Right lobe of liver (tissue), 4 donors: ENCODE measurements around the gene SCRN1.

Experiments
- POLR2A ChIP-seq: fragments of 450-650 bp; IDR thresholded peaks from one replicate; pipeline ENCODE4 v1.6.1; 2017; ENCODE audit warnings: antibody characterized with exemption, mild to moderate bottlenecking
- TF ChIP-seq, protein P1 (sequence below), 4 donors: fragments of 200-600 bp in 3 of 4; fragments of 450-650 bp in 1 of 4; IDR thresholded peaks; one replicate each; pipeline versions ENCODE4 v1.5.1 to v1.8.0; 2016 to 2022; ENCODE audit warnings: antibody characterized with exemption in 4 of 4, mild to moderate bottlenecking in 2 of 4
- donor health status: DM: no; HTN: no; CAD: no.
- donor health status: DM: no; HTN: no; CAD: no.
- donor health status: DM: no; HTN: yes; CAD: no.

- TF ChIP-seq, protein P1, sequence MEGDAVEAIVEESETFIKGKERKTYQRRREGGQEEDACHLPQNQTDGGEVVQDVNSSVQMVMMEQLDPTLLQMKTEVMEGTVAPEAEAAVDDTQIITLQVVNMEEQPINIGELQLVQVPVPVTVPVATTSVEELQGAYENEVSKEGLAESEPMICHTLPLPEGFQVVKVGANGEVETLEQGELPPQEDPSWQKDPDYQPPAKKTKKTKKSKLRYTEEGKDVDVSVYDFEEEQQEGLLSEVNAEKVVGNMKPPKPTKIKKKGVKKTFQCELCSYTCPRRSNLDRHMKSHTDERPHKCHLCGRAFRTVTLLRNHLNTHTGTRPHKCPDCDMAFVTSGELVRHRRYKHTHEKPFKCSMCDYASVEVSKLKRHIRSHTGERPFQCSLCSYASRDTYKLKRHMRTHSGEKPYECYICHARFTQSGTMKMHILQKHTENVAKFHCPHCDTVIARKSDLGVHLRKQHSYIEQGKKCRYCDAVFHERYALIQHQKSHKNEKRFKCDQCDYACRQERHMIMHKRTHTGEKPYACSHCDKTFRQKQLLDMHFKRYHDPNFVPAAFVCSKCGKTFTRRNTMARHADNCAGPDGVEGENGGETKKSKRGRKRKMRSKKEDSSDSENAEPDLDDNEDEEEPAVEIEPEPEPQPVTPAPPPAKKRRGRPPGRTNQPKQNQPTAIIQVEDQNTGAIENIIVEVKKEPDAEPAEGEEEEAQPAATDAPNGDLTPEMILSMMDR (IDR thresholded peaks at IDR 0.05): no peak
- TF ChIP-seq POLR2A: no peak
These were observed 44.3 kb downstream of the SCRN1 start for GRCh38 chr7:29945259-29945809.
